Brain pericyte (primary cell): ENCODE measurements around the gene SDHAF1.
"Not testable (repeated sequence)": the region's sequence is repeated elsewhere in the genome, so short reads cannot be mapped to it uniquely, and the experiment has no call there.

Experiments
- DNase-seq: peaks from one replicate; pipeline ENCODE4 v3.0.0-alpha.2; 2012; ENCODE audit warnings: low read depth, low spot score

The SDHAF1 gene

GRCh38 chr19:35995048-35995993 lies at the start of gene SDHAF1:
Gene SDHAF1 (plus strand): TSS chr19:35995188. CDS start chr19:35995275, 87 bp downstream.
- peak; percentile 65 for DNase-seq

GRCh38 chr19:35946203-35946602 lies 48.8 kb upstream of the SDHAF1 start:
- DNase-seq: no peak

GRCh38 chr19:35949131-35949530 lies 45.9 kb upstream of the SDHAF1 start:
- no peak for DNase-seq

- DNase-seq: no peak
These were observed 38.9 kb upstream of the SDHAF1 start for GRCh38 chr19:35955881-35956634.

GRCh38 chr19:35957411-35957810 lies 37.6 kb upstream of the SDHAF1 start:
- DNase-seq: not testable (repeated sequence)

- DNase-seq: no peak
These were observed 36.3 kb upstream of the SDHAF1 start for GRCh38 chr19:35958660-35959039.

- DNase-seq: no peak
These were observed 35.7 kb upstream of the SDHAF1 start for GRCh38 chr19:35959040-35959967.

- DNase-seq: no peak
These were observed 35.0 kb upstream of the SDHAF1 start for GRCh38 chr19:35959968-35960320.

- DNase-seq: no peak
These were observed 34.5 kb upstream of the SDHAF1 start for GRCh38 chr19:35960432-35960972.

- DNase-seq: no peak
These were observed 31.5 kb upstream of the SDHAF1 start for GRCh38 chr19:35963514-35963913.

GRCh38 chr19:35966771-35967170 lies 28.2 kb upstream of the SDHAF1 start:
- no peak for DNase-seq

GRCh38 chr19:35973487-35973886 lies 21.5 kb upstream of the SDHAF1 start:
- DNase-seq: no peak

GRCh38 chr19:35975608-35976214 lies 19.3 kb upstream of the SDHAF1 start:
- no peak for DNase-seq

GRCh38 chr19:35977446-35978222 lies 17.4 kb upstream of the SDHAF1 start:
- DNase-seq: no peak

GRCh38 chr19:35978271-35978670 lies 16.7 kb upstream of the SDHAF1 start:
- DNase-seq: no peak

GRCh38 chr19:35978832-35979365 lies 16.1 kb upstream of the SDHAF1 start:
- no peak for DNase-seq

GRCh38 chr19:35980997-35981396 lies 14.0 kb upstream of the SDHAF1 start:
- DNase-seq: not testable (repeated sequence)

GRCh38 chr19:35983177-35983576 lies 11.8 kb upstream of the SDHAF1 start:
- DNase-seq: no peak

- no peak for DNase-seq
These were observed 8.9 kb upstream of the SDHAF1 start for GRCh38 chr19:35986111-35986510.
